ENCODE results near the gene ANAPC2. TPM values are rescaled to one million over a fixed set of nuclear protein-coding genes. Genes with fewer than 3 reads are reported as not detected.

The ANAPC2 gene
- total RNA-seq, 3 donors from 2014 or later (not counting 1 experiment from before 2014, with no cell fraction given): 146 to 172 (median 171) TPM

DNA sequence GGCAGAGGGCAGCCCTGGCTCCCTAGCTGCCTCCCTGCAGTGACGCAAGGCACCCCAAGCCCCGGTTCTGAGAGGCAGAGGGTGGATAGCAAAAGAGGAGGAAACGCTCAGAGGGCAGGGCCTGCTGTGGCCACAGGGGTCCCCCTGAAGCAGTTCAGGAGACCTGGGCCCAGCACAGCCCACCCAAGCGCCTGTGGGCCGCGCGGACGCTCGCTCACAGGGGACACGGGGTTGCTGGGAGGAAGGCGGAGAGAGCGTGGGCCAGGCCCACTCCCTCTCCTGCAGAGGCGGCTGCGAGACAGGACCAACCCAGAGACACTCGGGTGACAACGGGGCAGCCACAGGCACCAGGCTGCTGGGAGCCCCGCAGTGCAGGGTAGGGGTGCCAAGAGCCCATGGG lies 8.6 kb downstream of the ANAPC2 start:
- Histone ChIP-seq H3K27me3 (ENCODE audit: control insufficient read depth, insufficient read depth, low read length) (no peaks in the 10 kb centered on the region), H3K27ac (ENCODE audit: low read length) (no peak overlapping the region), H3K36me3 (ENCODE audit: control insufficient read depth, insufficient read depth, low read length) (peaks cover 58% of the 10 kb centered on the region), H3K4me3 (ENCODE audit: low read length) (no peak overlapping the region), H3K9me3 (ENCODE audit: control insufficient read depth, insufficient read depth, low read length) (no peaks in the 10 kb centered on the region), H3K4me1 (ENCODE audit: control insufficient read depth, insufficient read depth, low read length) (no peaks in the 10 kb centered on the region)
- no peak overlapping the region for H3K4me3 Mint-ChIP-seq
- WGBS (ENCODE audit: insufficient coverage): 97% methylated on average over 17 of the region's 17 CpGs
- no peaks in the 10 kb centered on the region for H3K36me3 Mint-ChIP-seq
- intact Hi-C loops (cut with micrococcal nuclease): no loop called here
- H3K9me3 Mint-ChIP-seq: no peaks in the 10 kb centered on the region
- H3K27ac Mint-ChIP-seq: no peak overlapping the region
- H3K4me1 Mint-ChIP-seq: peaks cover 0 to 9% of the 10 kb centered on the region in 2 donors
- no peaks in the 10 kb centered on the region for H3K27me3 Mint-ChIP-seq (ENCODE audit: low read depth in 2 of 2)
- TF ChIP-seq CTCF (IDR thresholded peaks at IDR 0.05): no peak
- DNase-seq (no peak), ATAC-seq (no peak)

DNA sequence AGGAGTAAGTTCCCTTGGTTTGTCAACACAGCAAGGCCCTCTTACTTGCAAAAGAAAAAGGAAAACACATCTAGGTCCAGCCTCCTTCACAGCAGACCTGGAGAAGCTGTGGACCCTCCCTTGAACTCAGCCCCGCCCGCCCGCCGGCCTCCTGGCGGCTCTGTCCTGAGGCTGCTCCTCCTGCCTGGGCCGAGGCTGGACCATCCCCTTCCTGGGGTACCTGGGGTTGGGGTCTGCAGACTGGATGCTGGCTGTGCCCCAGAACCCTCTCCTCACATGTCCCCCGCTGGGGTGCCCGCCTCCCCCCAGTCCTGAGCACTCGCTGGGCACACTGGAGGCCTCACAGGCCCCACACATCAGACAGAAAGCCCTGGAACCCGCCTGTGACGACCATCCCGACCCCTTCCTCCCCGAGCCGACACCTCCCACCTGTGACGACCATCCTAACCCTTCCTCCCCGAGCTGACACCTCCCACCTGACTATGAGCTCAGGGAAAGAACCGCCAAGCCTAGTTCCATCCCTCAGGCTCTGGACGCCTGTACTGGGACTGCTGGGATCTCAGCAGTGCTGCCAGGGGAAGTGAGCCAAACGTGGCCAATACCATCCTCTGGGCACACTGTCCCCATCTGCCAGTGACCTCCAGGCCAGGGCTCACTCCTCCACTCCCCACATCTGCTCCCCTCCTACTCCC lies 9.3 kb downstream of the ANAPC2 start:
- no peak for TF ChIP-seq CTCF (IDR thresholded peaks at IDR 0.05)
- H3K27ac Mint-ChIP-seq: no peak overlapping the region
- H3K4me1 Mint-ChIP-seq: peaks cover 0 to 2% of the 10 kb centered on the region in 2 donors
- no peak for ATAC-seq
- intact Hi-C loops (cut with micrococcal nuclease): no loop called here
- Histone ChIP-seq H3K4me1 (ENCODE audit: control insufficient read depth, insufficient read depth, low read length) (peaks cover 4% of the 10 kb centered on the region), H3K36me3 (ENCODE audit: control insufficient read depth, insufficient read depth, low read length) (peaks cover 51% of the 10 kb centered on the region), H3K9me3 (ENCODE audit: control insufficient read depth, insufficient read depth, low read length) (no peaks in the 10 kb centered on the region), H3K27ac (ENCODE audit: low read length) (no peak overlapping the region), H3K4me3 (ENCODE audit: low read length) (no peak overlapping the region), H3K27me3 (ENCODE audit: control insufficient read depth, insufficient read depth, low read length) (no peaks in the 10 kb centered on the region)
- H3K9me3 Mint-ChIP-seq: no peaks in the 10 kb centered on the region
- 94% methylated on average over 19 of the region's 19 CpGs for WGBS (ENCODE audit: insufficient coverage)
- no peak for DNase-seq
- H3K36me3 Mint-ChIP-seq: no peaks in the 10 kb centered on the region
- no peaks in the 10 kb centered on the region for H3K27me3 Mint-ChIP-seq (ENCODE audit: low read depth in 2 of 2)
- no peak overlapping the region for H3K4me3 Mint-ChIP-seq

- Histone ChIP-seq H3K4me3 (ENCODE audit: low read length) (no peak overlapping the region), H3K27me3 (ENCODE audit: control insufficient read depth, insufficient read depth, low read length) (no peaks in the 10 kb centered on the region), H3K36me3 (ENCODE audit: control insufficient read depth, insufficient read depth, low read length) (peaks cover 44% of the 10 kb centered on the region), H3K27ac (ENCODE audit: low read length) (no peak overlapping the region), H3K4me1 (ENCODE audit: control insufficient read depth, insufficient read depth, low read length) (peaks cover 4% of the 10 kb centered on the region), H3K9me3 (ENCODE audit: control insufficient read depth, insufficient read depth, low read length) (no peaks in the 10 kb centered on the region)
- Mint-ChIP-seq H3K4me1 (no peaks in the 10 kb centered on the region), H3K27ac (no peak overlapping the region), H3K27me3 (ENCODE audit: low read depth in 2 of 2) (no peaks in the 10 kb centered on the region), H3K36me3 (no peaks in the 10 kb centered on the region), H3K4me3 (no peak overlapping the region), H3K9me3 (no peaks in the 10 kb centered on the region)
- no peak for DNase-seq
- 96% methylated on average over 23 of the region's 23 CpGs for WGBS (ENCODE audit: insufficient coverage)
- intact Hi-C loops (cut with micrococcal nuclease): no loop called here
- no peak for TF ChIP-seq CTCF (IDR thresholded peaks at IDR 0.05)
- no peak for ATAC-seq
These were observed 10.0 kb downstream of the ANAPC2 start for GRCh38 chr9:137178201-137178938.

All from natural killer cell (primary cell).